ENCODE data around the gene KRT83. TPM values are rescaled to one million over a fixed set of nuclear protein-coding genes. Genes with fewer than 3 reads are reported as not detected.
"Not testable (repeated sequence)": the region's sequence is repeated elsewhere in the genome, so short reads cannot be mapped to it uniquely, and the experiment has no call there.

KRT83 gene
- total RNA-seq, 1 donor from 2014 or later: not detected

DNA sequence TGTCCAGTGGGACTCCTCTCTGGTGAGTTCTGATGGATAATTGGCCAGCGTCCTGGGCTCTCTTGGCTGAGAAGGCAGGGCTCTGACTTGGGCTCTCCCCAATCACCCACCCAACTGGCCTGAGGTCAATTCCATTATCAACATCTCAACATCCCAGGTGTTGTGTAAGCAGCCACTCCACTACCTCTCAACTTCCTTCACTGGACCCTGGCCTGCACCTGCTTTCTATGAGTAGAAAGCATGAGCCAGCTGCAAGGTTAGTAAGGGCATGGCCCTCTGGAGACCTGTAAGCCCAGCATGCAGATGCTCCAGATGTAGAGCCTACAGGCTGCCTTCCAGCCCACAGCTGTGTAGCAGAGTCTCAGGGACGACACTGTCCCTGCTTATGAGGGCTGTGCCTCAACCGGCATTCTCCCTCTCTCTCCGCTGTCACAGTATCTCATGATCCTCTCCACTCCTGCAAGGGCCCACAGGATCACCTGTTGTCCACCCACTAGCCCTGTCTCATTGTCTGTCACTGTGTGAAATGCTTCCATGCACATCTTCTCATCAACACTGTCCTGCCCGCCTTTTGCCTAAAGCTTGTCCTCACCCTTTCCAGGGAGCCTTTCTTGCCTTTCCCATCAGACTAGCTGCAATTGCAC lies 24.5 kb downstream of the KRT83 start:
- Mint-ChIP-seq H3K4me1 (ENCODE audit: low read depth) (no peaks in the 10 kb centered on the region), H3K27me3 (ENCODE audit: low read depth) (peaks cover 53% of the 10 kb centered on the region)
- intact Hi-C loops (cut with micrococcal nuclease): no loop called here

GRCh38 chr12:52295663-52296062 lies 25.5 kb downstream of the KRT83 start:
- Mint-ChIP-seq H3K36me3 (ENCODE audit: low read depth) (no peaks in the 10 kb centered on the region), H3K4me3 (ENCODE audit: low read depth) (no peak overlapping the region), H3K4me1 (ENCODE audit: low read depth) (no peaks in the 10 kb centered on the region), H3K9me3 (no peaks in the 10 kb centered on the region), H3K27ac (no peak overlapping the region), H3K27me3 (ENCODE audit: low read depth) (peaks cover 55% of the 10 kb centered on the region)
- DNase-seq (ENCODE audit: low spot score): no peak
- intact Hi-C loops (cut with micrococcal nuclease): no loop called here

More for the DNA sequence above, 24.5 kb downstream of the KRT83 start:
- H3K4me3 Mint-ChIP-seq (ENCODE audit: low read depth): no peak overlapping the region
- H3K36me3 Mint-ChIP-seq (ENCODE audit: low read depth): no peaks in the 10 kb centered on the region
- DNase-seq (ENCODE audit: low spot score): no peak
- H3K27ac Mint-ChIP-seq: no peak overlapping the region
- H3K9me3 Mint-ChIP-seq: no peaks in the 10 kb centered on the region

GRCh38 chr12:52294803-52295202 lies 26.4 kb downstream of the KRT83 start:
- DNase-seq (ENCODE audit: low spot score): no peak
- no peaks in the 10 kb centered on the region for H3K9me3 Mint-ChIP-seq
- H3K36me3 Mint-ChIP-seq (ENCODE audit: low read depth): no peaks in the 10 kb centered on the region
- intact Hi-C loops (cut with micrococcal nuclease): no loop called here
- H3K27ac Mint-ChIP-seq: no peak overlapping the region
- H3K4me3 Mint-ChIP-seq (ENCODE audit: low read depth): no peak overlapping the region
- peaks cover 54% of the 10 kb centered on the region for H3K27me3 Mint-ChIP-seq (ENCODE audit: low read depth)
- H3K4me1 Mint-ChIP-seq (ENCODE audit: low read depth): no peaks in the 10 kb centered on the region

DNA sequence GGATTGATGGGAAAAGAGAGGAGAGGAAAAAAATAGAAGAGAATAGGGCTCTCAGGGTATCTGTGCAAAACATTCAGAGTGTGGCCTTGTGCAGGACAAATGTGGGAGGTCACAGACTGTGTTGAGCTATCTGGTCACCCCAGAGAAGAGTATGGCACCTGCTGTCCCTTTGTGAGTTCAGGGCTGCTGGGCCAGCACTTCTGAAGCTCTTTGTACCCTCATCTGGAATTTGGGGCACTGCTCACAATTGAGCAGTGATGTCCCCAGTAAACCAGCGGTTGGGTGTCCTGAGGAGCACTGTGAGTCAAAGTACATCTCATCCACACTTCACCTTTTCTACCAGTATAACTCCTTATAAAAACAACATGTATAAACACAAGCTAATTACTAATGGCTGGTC lies 27.3 kb downstream of the KRT83 start:
- H3K36me3 Mint-ChIP-seq (ENCODE audit: low read depth): no peaks in the 10 kb centered on the region
- intact Hi-C loops (cut with micrococcal nuclease): no loop called here
- H3K4me1 Mint-ChIP-seq (ENCODE audit: low read depth): no peaks in the 10 kb centered on the region
- no peak overlapping the region for H3K4me3 Mint-ChIP-seq (ENCODE audit: low read depth)
- H3K27me3 Mint-ChIP-seq (ENCODE audit: low read depth): peaks cover 49% of the 10 kb centered on the region
- H3K9me3 Mint-ChIP-seq: no peaks in the 10 kb centered on the region
- no peak overlapping the region for H3K27ac Mint-ChIP-seq
- DNase-seq (ENCODE audit: low spot score): no peak

DNA sequence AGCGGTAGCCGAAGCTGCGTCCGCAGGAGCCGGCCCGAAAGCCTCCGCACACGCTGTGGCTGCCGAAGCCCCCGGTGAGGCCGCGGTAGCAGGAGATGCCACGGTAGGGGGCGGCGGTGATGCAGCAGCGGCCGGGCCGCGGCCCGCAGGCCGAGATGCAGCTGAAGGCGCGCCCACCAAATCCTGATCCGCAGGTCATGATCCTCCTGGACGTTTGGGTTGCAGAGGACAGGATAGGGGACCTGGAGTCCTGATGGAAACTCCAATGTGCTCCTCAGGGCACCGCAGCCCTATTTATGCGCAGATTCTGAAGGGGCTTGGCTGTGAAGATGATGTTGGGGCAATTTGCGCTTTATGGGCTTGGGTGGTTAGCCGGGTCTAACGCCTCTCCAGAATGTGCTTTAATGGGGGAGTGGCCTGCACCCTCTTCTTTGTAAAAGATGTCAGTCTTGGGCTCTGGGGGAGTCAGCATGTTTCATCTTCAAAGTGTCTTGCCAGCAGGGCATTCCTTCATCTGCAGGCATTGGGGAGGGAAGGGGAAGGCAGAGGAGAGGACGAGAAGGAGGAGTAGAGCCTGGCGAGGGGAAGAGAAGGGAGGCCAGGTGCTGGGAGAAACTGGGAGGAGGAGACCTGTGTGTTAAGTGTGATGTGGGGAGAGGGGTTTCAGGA lies 29.8 kb downstream of the KRT83 start, which contains the start of gene KRT81:
Gene KRT81, minus strand, starts transcription at position 268 of the 669 bp plus-strand sequence. Its CDS starts 69 bp downstream, at position 199.
- H3K36me3 Mint-ChIP-seq (ENCODE audit: low read depth): no peaks in the 10 kb centered on the region
- DNase-seq (ENCODE audit: low spot score): no peak
- H3K9me3 Mint-ChIP-seq: no peaks in the 10 kb centered on the region
- peaks cover 10% of the 10 kb centered on the region for H3K4me1 Mint-ChIP-seq (ENCODE audit: low read depth)
- no peak within 1 kb of the TSS for H3K27ac Mint-ChIP-seq
- intact Hi-C loops (cut with micrococcal nuclease): no loop called here
- peaks cover 35% of the 10 kb centered on the region for H3K27me3 Mint-ChIP-seq (ENCODE audit: low read depth)
- no peak within 1 kb of the TSS for H3K4me3 Mint-ChIP-seq (ENCODE audit: low read depth)

GRCh38 chr12:52290483-52291134 lies 30.6 kb downstream of the KRT83 start:
- H3K36me3 Mint-ChIP-seq (ENCODE audit: low read depth): not testable (repeated sequence)

GRCh38 chr12:52287816-52288805 lies 33.1 kb downstream of the KRT83 start:
- intact Hi-C loops (cut with micrococcal nuclease); H3K4me3 Mint-ChIP-seq (ENCODE audit: low read depth); DNase-seq (ENCODE audit: low spot score); H3K4me1 Mint-ChIP-seq (ENCODE audit: low read depth); H3K36me3 Mint-ChIP-seq (ENCODE audit: low read depth); H3K9me3 Mint-ChIP-seq; H3K27ac Mint-ChIP-seq: not testable (repeated sequence)
- peaks cover 12% of the 10 kb centered on the region for H3K27me3 Mint-ChIP-seq (ENCODE audit: low read depth)

More at GRCh38 chr12:52290483-52291134, 30.6 kb downstream of the KRT83 start:
- DNase-seq (ENCODE audit: low spot score); H3K4me1 Mint-ChIP-seq (ENCODE audit: low read depth); intact Hi-C loops (cut with micrococcal nuclease); H3K27ac Mint-ChIP-seq; H3K9me3 Mint-ChIP-seq; H3K4me3 Mint-ChIP-seq (ENCODE audit: low read depth): not testable (repeated sequence)
- H3K27me3 Mint-ChIP-seq (ENCODE audit: low read depth): peaks cover 31% of the 10 kb centered on the region

GRCh38 chr12:52286857-52287785 lies 34.1 kb downstream of the KRT83 start:
- DNase-seq (ENCODE audit: low spot score); H3K36me3 Mint-ChIP-seq (ENCODE audit: low read depth); H3K4me1 Mint-ChIP-seq (ENCODE audit: low read depth); intact Hi-C loops (cut with micrococcal nuclease); H3K27ac Mint-ChIP-seq; H3K27me3 Mint-ChIP-seq (ENCODE audit: low read depth); H3K9me3 Mint-ChIP-seq; H3K4me3 Mint-ChIP-seq (ENCODE audit: low read depth): not testable (repeated sequence)

- intact Hi-C loops (cut with micrococcal nuclease): no loop called here
- Mint-ChIP-seq H3K4me1 (ENCODE audit: low read depth) (peaks cover 10% of the 10 kb centered on the region), H3K4me3 (ENCODE audit: low read depth) (no peak overlapping the region), H3K36me3 (ENCODE audit: low read depth) (no peaks in the 10 kb centered on the region), H3K27ac (no peak overlapping the region), H3K27me3 (ENCODE audit: low read depth) (peaks cover 2% of the 10 kb centered on the region), H3K9me3 (no peaks in the 10 kb centered on the region)
- no peak for DNase-seq (ENCODE audit: low spot score)
Observed at GRCh38 chr12:52285851-52286530, 35.2 kb downstream of the KRT83 start.

DNA sequence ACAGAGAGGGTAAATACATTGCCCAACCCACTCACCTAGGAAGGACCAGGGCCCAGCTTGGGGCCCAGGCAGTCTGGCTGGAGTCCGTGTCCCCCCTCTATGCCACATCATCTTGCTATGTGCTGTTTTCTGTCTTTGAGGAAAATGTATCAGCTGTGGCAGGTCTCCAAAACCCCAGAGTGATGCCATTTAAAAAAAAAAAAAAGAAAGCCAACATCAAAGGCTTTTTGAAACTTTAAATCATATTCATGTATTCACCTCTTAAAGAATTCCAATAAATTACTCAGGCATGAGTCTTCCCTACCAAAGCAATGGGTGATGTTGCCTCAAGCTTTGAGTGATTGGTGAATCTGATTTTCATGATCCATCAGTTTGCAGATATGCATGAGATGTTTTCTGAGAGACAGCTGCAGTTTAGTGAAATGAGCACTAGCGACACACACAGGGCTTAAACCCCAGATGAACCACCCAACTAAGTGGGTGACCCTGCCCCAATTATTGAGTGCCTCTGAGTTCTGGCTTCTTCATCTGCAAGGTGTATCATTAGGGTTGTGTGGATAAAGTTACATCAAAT lies 35.9 kb downstream of the KRT83 start:
- DNase-seq (ENCODE audit: low spot score): no peak
- intact Hi-C loops (cut with micrococcal nuclease): no loop called here
- H3K4me1 Mint-ChIP-seq (ENCODE audit: low read depth): peaks cover 10% of the 10 kb centered on the region
- peaks cover 2% of the 10 kb centered on the region for H3K27me3 Mint-ChIP-seq (ENCODE audit: low read depth)
- no peak overlapping the region for H3K27ac Mint-ChIP-seq
- no peaks in the 10 kb centered on the region for H3K36me3 Mint-ChIP-seq (ENCODE audit: low read depth)
- H3K4me3 Mint-ChIP-seq (ENCODE audit: low read depth): no peak overlapping the region
- H3K9me3 Mint-ChIP-seq: no peaks in the 10 kb centered on the region

GRCh38 chr12:52284562-52285171 lies 36.5 kb downstream of the KRT83 start:
- no peaks in the 10 kb centered on the region for H3K9me3 Mint-ChIP-seq

More at GRCh38 chr12:52284562-52285171, 36.5 kb downstream of the KRT83 start:
- H3K27me3 Mint-ChIP-seq (ENCODE audit: low read depth): peaks cover 6% of the 10 kb centered on the region
- no peaks in the 10 kb centered on the region for H3K36me3 Mint-ChIP-seq (ENCODE audit: low read depth)
- peaks cover 10% of the 10 kb centered on the region for H3K4me1 Mint-ChIP-seq (ENCODE audit: low read depth)
- no peak overlapping the region for H3K27ac Mint-ChIP-seq
- intact Hi-C loops (cut with micrococcal nuclease): no loop called here
- H3K4me3 Mint-ChIP-seq (ENCODE audit: low read depth): no peak overlapping the region
- no peak for DNase-seq (ENCODE audit: low spot score)
